H9 (cell line): Measurements from ENCODE around the gene GPN3. TPM values are rescaled to one million over a fixed set of nuclear protein-coding genes. Genes with fewer than 3 reads are reported as not detected.

Experiments
- DNase-seq: peaks from one replicate; pipeline ENCODE4 v3.0.0-alpha.2; 2017
- H2AFZ ChIP-seq: one replicate; pipeline ENCODE4 v1.6.1; 2013; ENCODE audit warnings: mild to moderate bottlenecking, low read length, control low read depth, moderate library complexity
- H2AK5ac ChIP-seq: 2 replicates; pipeline ENCODE4 v1.6.1; 2013; ENCODE audit warnings: low read length, control low read depth, mixed read lengths; ENCODE audit not compliant: insufficient read length
- H2BK120ac ChIP-seq: one replicate; pipeline ENCODE4 v1.6.1; 2013; ENCODE audit warnings: low read depth, mild to moderate bottlenecking, low read length, control low read depth, inconsistent platforms; ENCODE audit not compliant: poor library complexity, severe bottlenecking
- H2BK12ac ChIP-seq: 2 replicates; pipeline ENCODE4 v1.6.1; 2013; ENCODE audit warnings: low read length, control low read depth, mixed read lengths, low read depth; ENCODE audit not compliant: insufficient read length
- H2BK15ac ChIP-seq: 2 replicates; pipeline ENCODE4 v1.6.1; 2013; ENCODE audit warnings: low read depth, low read length, control low read depth
- H2BK20ac ChIP-seq: one replicate; pipeline ENCODE4 v1.6.1; 2013; ENCODE audit warnings: low read depth, mild to moderate bottlenecking, low read length, control low read depth, inconsistent platforms; ENCODE audit not compliant: poor library complexity, severe bottlenecking
- H2BK5ac ChIP-seq: 2 replicates; pipeline ENCODE4 v1.6.1; 2013; ENCODE audit warnings: low read length, control low read depth, mixed read lengths; ENCODE audit not compliant: insufficient read length
- H3K14ac ChIP-seq: 2 replicates; pipeline ENCODE4 v1.6.1; 2013; ENCODE audit warnings: low read length, control low read depth; ENCODE audit not compliant: insufficient read depth
- H3K18ac ChIP-seq: 2 replicates; pipeline ENCODE4 v1.6.1; 2013; ENCODE audit warnings: low read depth, mild to moderate bottlenecking, mixed read lengths, low read length, control low read depth; ENCODE audit not compliant: insufficient read length
- H3K23ac ChIP-seq: 2 replicates; pipeline ENCODE4 v1.6.1; 2013; ENCODE audit warnings: low read length, control low read depth, mixed read lengths, low read depth; ENCODE audit not compliant: insufficient read length
- H3K23me2 ChIP-seq: 2 replicates; pipeline ENCODE4 v1.6.1; 2013; ENCODE audit warnings: low read depth, mild to moderate bottlenecking, mixed read lengths, low read length, control low read depth; ENCODE audit not compliant: insufficient read length, poor library complexity, severe bottlenecking
- H3K27ac ChIP-seq: 2 replicates; pipeline ENCODE4 v1.5.1; 2013; ENCODE audit warnings: low read length, control low read depth, mixed read lengths, low read depth; ENCODE audit not compliant: insufficient read length
- H3K27me3 ChIP-seq: 2 replicates; pipeline ENCODE4 v1.6.1; 2013; ENCODE audit warnings: low read length, control low read depth, inconsistent platforms; ENCODE audit not compliant: insufficient read depth
- H3K4ac ChIP-seq: 2 replicates; pipeline ENCODE4 v1.6.1; 2013; ENCODE audit warnings: low read depth, mild to moderate bottlenecking, control low read depth, inconsistent platforms, low read length, moderate library complexity
- H3K4me1 ChIP-seq: 2 replicates; pipeline ENCODE4 v1.6.1; 2013; ENCODE audit warnings: low read length, control low read depth, inconsistent platforms; ENCODE audit not compliant: insufficient read depth
- H3K4me2 ChIP-seq: 2 replicates; pipeline ENCODE4 v1.6.1; 2013; ENCODE audit warnings: low read length, control low read depth, mixed read lengths; ENCODE audit not compliant: insufficient read length, insufficient read depth
- H3K56ac ChIP-seq: 2 replicates; pipeline ENCODE4 v1.6.1; 2013; ENCODE audit warnings: low read depth, mild to moderate bottlenecking, mixed read lengths, low read length, control low read depth; ENCODE audit not compliant: insufficient read length
- H3K79me1 ChIP-seq: 2 replicates; pipeline ENCODE4 v1.6.1; 2013; ENCODE audit warnings: low read depth, mild to moderate bottlenecking, moderate library complexity, low read length, control low read depth, inconsistent platforms; ENCODE audit not compliant: insufficient read depth, poor library complexity, severe bottlenecking
- H3K79me2 ChIP-seq: 2 replicates; pipeline ENCODE4 v1.6.1; 2013; ENCODE audit warnings: low read length, control low read depth, inconsistent platforms; ENCODE audit not compliant: insufficient read depth
- H3K9ac ChIP-seq: 2 replicates; pipeline ENCODE4 v1.6.1; 2013; ENCODE audit warnings: low read length, control low read depth, mixed read lengths; ENCODE audit not compliant: insufficient read length; ENCODE audit errors: extremely low read depth
- H3K9me3 ChIP-seq: one replicate; pipeline ENCODE4 v1.6.1; 2013; ENCODE audit warnings: low read depth, low read length, inconsistent platforms; ENCODE audit not compliant: control insufficient read depth
- H3T11ph ChIP-seq: one replicate; pipeline ENCODE4 v1.6.1; 2013; ENCODE audit warnings: mild to moderate bottlenecking, low read length, control low read depth, inconsistent platforms
- H4K20me1 ChIP-seq: one replicate; pipeline ENCODE4 v1.6.1; 2013; ENCODE audit not compliant: control insufficient read depth, insufficient read length, insufficient read depth
- H4K5ac ChIP-seq: 2 replicates; pipeline ENCODE4 v1.6.1; 2013; ENCODE audit warnings: low read depth, mild to moderate bottlenecking, mixed read lengths, low read length, control low read depth; ENCODE audit not compliant: insufficient read length
- H4K8ac ChIP-seq: replicated peaks from 2 replicates; pipeline ENCODE4 v1.6.1; 2013; ENCODE audit warnings: low read length, control low read depth, mixed read lengths, low read depth; ENCODE audit not compliant: insufficient read length
- H4K91ac ChIP-seq: 2 replicates; pipeline ENCODE4 v1.6.1; 2013; ENCODE audit warnings: low read depth, mild to moderate bottlenecking, moderate library complexity, mixed read lengths, low read length, control low read depth; ENCODE audit not compliant: insufficient read length
- H3K27ac Mint-ChIP-seq, 3 experiments: 2 replicates in 2 of 3; 3 replicates in 1 of 3; pipeline ENCODE4 v1.8.0; 2020 to 2021; ENCODE audit warnings: mixed read lengths in 3 of 3, mild to moderate bottlenecking in 1 of 3, moderate library complexity in 1 of 3
- H3K27me3 Mint-ChIP-seq: 2 replicates; pipeline ENCODE4 v1.8.0; 2021; ENCODE audit warnings: low read depth, mild to moderate bottlenecking, moderate library complexity, mixed read lengths
- H3K36me3 Mint-ChIP-seq, 3 experiments: 2 replicates in 2 of 3; 3 replicates in 1 of 3; pipeline ENCODE4 v1.8.0; 2020 to 2021; ENCODE audit warnings: low read depth in 3 of 3, mixed read lengths in 3 of 3; ENCODE audit not compliant: insufficient read depth in 1 of 3
- H3K4me1 Mint-ChIP-seq, 2 experiments: 2 replicates each; pipeline ENCODE4 v1.8.0; 2020; ENCODE audit warnings: mixed read lengths in 2 of 2
- H3K4me3 Mint-ChIP-seq, 2 experiments: 2 replicates in 1 of 2; 3 replicates in 1 of 2; pipeline ENCODE4 v1.8.0; 2020 to 2021; ENCODE audit warnings: mild to moderate bottlenecking in 2 of 2, mixed read lengths in 2 of 2, moderate library complexity in 1 of 2
- H3K9me3 Mint-ChIP-seq, 2 experiments: 2 replicates in 1 of 2; 3 replicates in 1 of 2; pipeline ENCODE4 v1.8.0; 2020; ENCODE audit warnings: mild to moderate bottlenecking in 2 of 2, mixed read lengths in 2 of 2, moderate library complexity in 1 of 2
- CTCF ChIP-seq: fragments of 200-600 bp; sonication (generic); conservative IDR thresholded peaks from 3 replicates; pipeline ENCODE4 v1.8.0; 2021; ENCODE audit warnings: antibody characterized with exemption, mild to moderate bottlenecking
- WGBS: extraction: QIAGEN DNeasy Blood & Tissue Kit; methylation state at CpG from one replicate; pipeline ENCODE4 v1.1.7; 2013; ENCODE audit warnings: missing lambda C conversion rate, low lambda C conversion rate, mixed read lengths; ENCODE audit not compliant: insufficient read length; ENCODE audit errors: extremely low coverage; 5-methylcytosine and 5-hydroxymethylcytosine counted together
- total RNA-seq: library from RNA; stranded (reverse); gene quantifications from 2 replicates; pipeline ENCODE4 v1.2.1, GENCODE V29; 2021

The GPN3 gene
- total RNA-seq, 1 experiment from 2014 or later: 45.3 TPM

- H2BK12ac ChIP-seq: no peak within 1 kb of the TSS
- no peak for TF ChIP-seq CTCF
- peak within 1 kb of the TSS; percentile 6 for H4K5ac ChIP-seq
- Mint-ChIP-seq H3K4me3 (peak within 1 kb of the TSS; percentile 99), H3K27ac (peak within 1 kb of the TSS in 2 of 3 experiments; percentile 91 to 97; a peak in 6 of 7 replicates), H3K4me1 (peaks cover 4 to 5% of the 10 kb centered on the region in 2 experiments; a peak in 3 of 4 replicates), H3K9me3 (peaks cover 10 to 11% of the 10 kb centered on the region in 2 experiments), H3K27me3 (peaks cover 17% of the 10 kb centered on the region), H3K36me3 (peaks cover 8 to 10% (median 10%) of the 10 kb centered on the region in 3 experiments)
- H3K18ac ChIP-seq: peak within 1 kb of the TSS; percentile 67
- H2BK20ac ChIP-seq: no peak within 1 kb of the TSS
- peak within 1 kb of the TSS; percentile 60 for H3K4me2 ChIP-seq
- H3K27ac ChIP-seq: no peak within 1 kb of the TSS
- peak within 1 kb of the TSS; percentile 70; the same call in 1 of the 2 replicates for H3K14ac ChIP-seq
- H3K9me3 ChIP-seq: no peaks in the 10 kb centered on the region
- H3K23me2 ChIP-seq: no peaks in the 10 kb centered on the region
- H3K4ac ChIP-seq: no peak within 1 kb of the TSS
- H3T11ph ChIP-seq: no peak within 1 kb of the TSS
- H2AFZ ChIP-seq: no peak within 1 kb of the TSS
- no peak within 1 kb of the TSS for H3K56ac ChIP-seq
- H3K23ac ChIP-seq: no peak within 1 kb of the TSS
- H2AK5ac ChIP-seq: no peak within 1 kb of the TSS
- no peaks in the 10 kb centered on the region for H3K79me2 ChIP-seq
- no peak within 1 kb of the TSS for H2BK5ac ChIP-seq
- H4K91ac ChIP-seq: no peak within 1 kb of the TSS
- H2BK120ac ChIP-seq: no peak within 1 kb of the TSS
- H3K4me1 ChIP-seq: no peaks in the 10 kb centered on the region
- H4K20me1 ChIP-seq: no peaks in the 10 kb centered on the region
- no CpG with 5 or more reads among the region's 61 CpGs for WGBS
- H2BK15ac ChIP-seq: no peak within 1 kb of the TSS
- H3K9ac ChIP-seq: peak within 1 kb of the TSS; percentile 65
- H4K8ac ChIP-seq: no peak within 1 kb of the TSS
- peaks cover 5% of the 10 kb centered on the region; the same call in 1 of the 2 replicates for H3K27me3 ChIP-seq
- no peaks in the 10 kb centered on the region for H3K79me1 ChIP-seq
- DNase-seq: peak; percentile 99
These were observed 34.0 kb upstream of the GPN3 start, which contains the start of the genes RAD9B and VPS29 for GRCh38 chr12:110501752-110502738. TSS of gene RAD9B (plus strand) at chr12:110502331. CDS start at chr12:110502338, 7 bp downstream. TSS of gene VPS29 (minus strand) at chr12:110502111. CDS start at chr12:110502051, 60 bp downstream.
